ENCODE data around the gene WDR18. TPM values are rescaled to one million over a fixed set of nuclear protein-coding genes. Genes with fewer than 3 reads are reported as not detected.

Gene WDR18
- total RNA-seq, 1 experiment from 2014 or later: 44.0 TPM

DNA sequence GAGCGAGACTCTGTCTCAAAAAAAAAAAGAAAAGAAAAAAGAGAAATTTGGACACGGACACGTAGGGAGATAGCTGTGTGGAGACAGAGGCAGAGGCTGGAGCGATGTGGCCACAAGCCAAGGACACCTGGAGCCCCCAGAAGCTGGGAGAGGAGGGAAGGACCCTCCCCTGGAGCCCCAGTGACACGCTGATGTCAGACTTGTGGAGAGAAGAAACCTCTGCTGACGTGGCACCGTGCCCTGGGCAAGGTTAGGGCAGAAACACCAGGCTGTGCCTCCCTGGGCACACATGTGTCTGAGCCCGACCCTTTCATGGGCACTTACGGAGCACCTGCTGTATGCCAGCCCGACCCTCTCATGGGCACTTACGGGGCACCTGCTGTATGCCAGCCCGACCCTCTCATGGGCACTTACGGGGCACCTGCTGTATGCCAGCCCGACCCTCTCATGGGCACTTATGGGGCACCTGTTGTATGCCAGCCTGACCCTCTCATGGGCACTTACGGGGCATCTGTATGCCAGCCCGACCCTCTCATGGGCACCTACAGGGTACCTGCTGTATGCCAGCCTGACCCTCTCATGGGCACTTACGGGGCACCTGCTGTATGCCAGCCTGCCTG, 40.5 kb upstream of the WDR18 start:
- no peak overlapping the region for H3K27ac ChIP-seq (ENCODE audit: low read length)
- CTCF ChIA-PET: no interaction called here
- no peak overlapping the region for H3K4me3 ChIP-seq (ENCODE audit: low read depth in 2 of 2, low read length in 2 of 2)
- TF ChIP-seq, protein P1, sequence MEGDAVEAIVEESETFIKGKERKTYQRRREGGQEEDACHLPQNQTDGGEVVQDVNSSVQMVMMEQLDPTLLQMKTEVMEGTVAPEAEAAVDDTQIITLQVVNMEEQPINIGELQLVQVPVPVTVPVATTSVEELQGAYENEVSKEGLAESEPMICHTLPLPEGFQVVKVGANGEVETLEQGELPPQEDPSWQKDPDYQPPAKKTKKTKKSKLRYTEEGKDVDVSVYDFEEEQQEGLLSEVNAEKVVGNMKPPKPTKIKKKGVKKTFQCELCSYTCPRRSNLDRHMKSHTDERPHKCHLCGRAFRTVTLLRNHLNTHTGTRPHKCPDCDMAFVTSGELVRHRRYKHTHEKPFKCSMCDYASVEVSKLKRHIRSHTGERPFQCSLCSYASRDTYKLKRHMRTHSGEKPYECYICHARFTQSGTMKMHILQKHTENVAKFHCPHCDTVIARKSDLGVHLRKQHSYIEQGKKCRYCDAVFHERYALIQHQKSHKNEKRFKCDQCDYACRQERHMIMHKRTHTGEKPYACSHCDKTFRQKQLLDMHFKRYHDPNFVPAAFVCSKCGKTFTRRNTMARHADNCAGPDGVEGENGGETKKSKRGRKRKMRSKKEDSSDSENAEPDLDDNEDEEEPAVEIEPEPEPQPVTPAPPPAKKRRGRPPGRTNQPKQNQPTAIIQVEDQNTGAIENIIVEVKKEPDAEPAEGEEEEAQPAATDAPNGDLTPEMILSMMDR (IDR thresholded peaks at IDR 0.05): no peak
- TF ChIP-seq POLR2AphosphoS5 (IDR thresholded peaks at IDR 0.05; ENCODE audit: low read depth, low read length) (no peak), TCF7L2 (IDR thresholded peaks at IDR 0.05; ENCODE audit: low read depth, low read length) (no peak), SIN3A (IDR thresholded peaks at IDR 0.05; ENCODE audit: borderline replicate concordance, insufficient read depth, low read depth, low read length) (no peak)
- TF ChIP-seq, protein P2, sequence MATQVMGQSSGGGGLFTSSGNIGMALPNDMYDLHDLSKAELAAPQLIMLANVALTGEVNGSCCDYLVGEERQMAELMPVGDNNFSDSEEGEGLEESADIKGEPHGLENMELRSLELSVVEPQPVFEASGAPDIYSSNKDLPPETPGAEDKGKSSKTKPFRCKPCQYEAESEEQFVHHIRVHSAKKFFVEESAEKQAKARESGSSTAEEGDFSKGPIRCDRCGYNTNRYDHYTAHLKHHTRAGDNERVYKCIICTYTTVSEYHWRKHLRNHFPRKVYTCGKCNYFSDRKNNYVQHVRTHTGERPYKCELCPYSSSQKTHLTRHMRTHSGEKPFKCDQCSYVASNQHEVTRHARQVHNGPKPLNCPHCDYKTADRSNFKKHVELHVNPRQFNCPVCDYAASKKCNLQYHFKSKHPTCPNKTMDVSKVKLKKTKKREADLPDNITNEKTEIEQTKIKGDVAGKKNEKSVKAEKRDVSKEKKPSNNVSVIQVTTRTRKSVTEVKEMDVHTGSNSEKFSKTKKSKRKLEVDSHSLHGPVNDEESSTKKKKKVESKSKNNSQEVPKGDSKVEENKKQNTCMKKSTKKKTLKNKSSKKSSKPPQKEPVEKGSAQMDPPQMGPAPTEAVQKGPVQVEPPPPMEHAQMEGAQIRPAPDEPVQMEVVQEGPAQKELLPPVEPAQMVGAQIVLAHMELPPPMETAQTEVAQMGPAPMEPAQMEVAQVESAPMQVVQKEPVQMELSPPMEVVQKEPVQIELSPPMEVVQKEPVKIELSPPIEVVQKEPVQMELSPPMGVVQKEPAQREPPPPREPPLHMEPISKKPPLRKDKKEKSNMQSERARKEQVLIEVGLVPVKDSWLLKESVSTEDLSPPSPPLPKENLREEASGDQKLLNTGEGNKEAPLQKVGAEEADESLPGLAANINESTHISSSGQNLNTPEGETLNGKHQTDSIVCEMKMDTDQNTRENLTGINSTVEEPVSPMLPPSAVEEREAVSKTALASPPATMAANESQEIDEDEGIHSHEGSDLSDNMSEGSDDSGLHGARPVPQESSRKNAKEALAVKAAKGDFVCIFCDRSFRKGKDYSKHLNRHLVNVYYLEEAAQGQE (IDR thresholded peaks at IDR 0.05; ENCODE audit: insufficient read depth in 1 of 2, low read depth in 2 of 2, low read length in 1 of 2): no peak
- H3K9me3 ChIP-seq (ENCODE audit: control insufficient read depth, insufficient read depth, low read depth, low read length): no peaks in the 10 kb centered on the region
- in situ Hi-C loops (cut with HindIII; ENCODE audit: low pct_unique_long_range_greater_than_20kb, low sequenced_read_pairs) (no loop called here), intact Hi-C loops (cut with micrococcal nuclease; ENCODE audit: unreplicated experiment) (no loop called here)
- POLR2A ChIA-PET: interaction anchor here (0.7 kb wide), 1 partner anchor 1621 kb away, joined by 3 read pairs; no protein-coding TSS in a partner anchor
- DNase-seq (ENCODE audit: low read depth, low spot score) (no peak), ATAC-seq (no peak)
- H3K4me1 ChIP-seq (ENCODE audit: control insufficient read depth, insufficient read depth, low read length): peaks cover 5% of the 10 kb centered on the region
- no peaks in the 10 kb centered on the region for H3K36me3 ChIP-seq (ENCODE audit: control insufficient read depth, insufficient read depth, low read length)
- BruUV-seq (replicated peaks): no TSS peak
- no peaks in the 10 kb centered on the region for H3K27me3 ChIP-seq (ENCODE audit: control insufficient read depth, insufficient read depth, low read length)

DNA sequence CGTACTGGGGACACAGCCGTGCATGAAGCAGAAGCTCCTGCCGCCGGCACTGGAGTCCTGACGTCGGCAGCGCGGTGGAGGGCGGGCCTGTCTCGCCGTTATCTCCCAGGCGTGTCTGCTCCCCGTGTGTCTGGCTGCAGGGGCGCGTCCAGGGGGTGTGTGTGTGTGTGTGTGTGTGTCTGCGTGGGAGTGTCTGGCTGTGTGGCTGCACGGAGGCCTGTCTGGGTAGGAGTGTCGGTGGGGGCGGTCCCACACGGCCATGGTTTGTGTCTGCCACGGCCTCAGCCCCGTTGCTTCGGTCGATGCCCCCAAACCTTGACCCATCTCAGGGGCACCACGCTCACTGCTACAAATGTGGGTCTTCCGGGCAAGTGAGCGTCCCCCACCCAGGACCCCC, 40.0 kb upstream of the WDR18 start:
- Histone ChIP-seq H3K36me3 (ENCODE audit: control insufficient read depth, insufficient read depth, low read length) (no peaks in the 10 kb centered on the region), H3K27ac (ENCODE audit: low read length) (no peak overlapping the region), H3K4me1 (ENCODE audit: control insufficient read depth, insufficient read depth, low read length) (peaks cover 5% of the 10 kb centered on the region), H3K4me3 (ENCODE audit: low read depth in 2 of 2, low read length in 2 of 2) (no peak overlapping the region), H3K9me3 (ENCODE audit: control insufficient read depth, insufficient read depth, low read depth, low read length) (no peaks in the 10 kb centered on the region), H3K27me3 (ENCODE audit: control insufficient read depth, insufficient read depth, low read length) (no peaks in the 10 kb centered on the region)
- intact Hi-C loops (cut with micrococcal nuclease; ENCODE audit: unreplicated experiment) (no loop called here), in situ Hi-C loops (cut with HindIII; ENCODE audit: low pct_unique_long_range_greater_than_20kb, low sequenced_read_pairs) (no loop called here)
- TF ChIP-seq, protein P1 (IDR thresholded peaks at IDR 0.05): no peak
- TF ChIP-seq SIN3A (IDR thresholded peaks at IDR 0.05; ENCODE audit: borderline replicate concordance, insufficient read depth, low read depth, low read length): no peak
- no peak for TF ChIP-seq TCF7L2 (IDR thresholded peaks at IDR 0.05; ENCODE audit: low read depth, low read length)
- no peak for TF ChIP-seq POLR2AphosphoS5 (IDR thresholded peaks at IDR 0.05; ENCODE audit: low read depth, low read length)
- TF ChIP-seq, protein P2 (IDR thresholded peaks at IDR 0.05; ENCODE audit: insufficient read depth in 1 of 2, low read depth in 2 of 2, low read length in 1 of 2): no peak
- BruUV-seq (replicated peaks): no TSS peak
- ATAC-seq: no peak
- CTCF ChIA-PET: no interaction called here
- DNase-seq (ENCODE audit: low read depth, low spot score): no peak
- POLR2A ChIA-PET: no interaction called here
